Body of pancreas (tissue), 4 donors: Measurements from ENCODE around the gene VAV1.

Source experiments
- CTCF ChIP-seq, 7 experiments: fragments of 450-650 bp in 4 of 7; fragments of 200-600 bp in 3 of 7; sonication (generic) in 3 of 7; IDR thresholded peaks; one replicate each; pipeline ENCODE4 v1.5.1; 2016 to 2019; ENCODE audit warnings: antibody characterized with exemption in 7 of 7
- POLR2A ChIP-seq, 3 donors: fragments of 450-650 bp; IDR thresholded peaks; one replicate each; pipeline ENCODE4 v1.6.1; 2016; ENCODE audit warnings: antibody characterized with exemption in 3 of 3, mild to moderate bottlenecking in 2 of 3

- TF ChIP-seq CTCF (IDR thresholded peaks at IDR 0.05) (no peak), POLR2A (IDR thresholded peaks at IDR 0.05) (no peak)
Measured at GRCh38 chr19:6822311-6822670, 49.8 kb downstream of the VAV1 start.
